Fibroblast of skin of right biceps (primary cell): ENCODE measurements around the gene GBF1.

Experiments used
- DNase-seq: peaks from one replicate; pipeline ENCODE4 v3.0.0-alpha.2; 2013

GBF1 gene

DNA sequence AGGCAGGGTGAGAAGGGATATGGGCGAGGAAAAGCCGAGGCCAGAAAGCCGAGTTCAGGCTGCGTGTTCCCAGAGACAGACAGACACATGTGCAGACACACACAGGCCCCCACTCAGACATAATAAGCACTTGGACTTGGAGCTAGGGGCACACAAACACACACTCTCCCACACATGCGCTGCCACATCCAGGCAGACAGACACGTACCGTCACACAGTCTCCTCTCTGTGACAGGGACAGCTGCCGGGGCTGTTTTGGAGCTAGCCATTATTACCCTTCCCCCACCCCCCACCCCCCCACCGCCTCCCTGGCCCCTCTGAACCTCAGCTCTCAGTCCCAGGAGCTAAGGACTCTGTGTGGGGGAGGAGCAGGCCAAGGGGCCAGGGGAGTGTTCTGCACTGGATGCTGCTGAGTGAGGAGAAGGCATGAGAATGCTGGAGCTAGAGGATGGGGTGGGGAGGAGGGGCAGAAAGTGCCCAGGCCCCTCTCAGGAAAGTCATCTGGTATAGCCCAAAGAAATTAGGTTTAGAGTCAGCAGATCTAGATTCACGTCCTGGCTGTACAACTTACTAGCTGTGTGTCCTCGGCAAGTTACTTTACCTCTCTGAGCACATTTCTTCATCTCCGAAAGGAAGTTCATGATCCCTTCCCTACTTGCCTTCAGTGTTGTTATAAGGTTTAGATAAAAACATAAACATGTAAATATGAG, 10.3 kb upstream of the GBF1 start:
- DNase-seq, result no peak

DNA sequence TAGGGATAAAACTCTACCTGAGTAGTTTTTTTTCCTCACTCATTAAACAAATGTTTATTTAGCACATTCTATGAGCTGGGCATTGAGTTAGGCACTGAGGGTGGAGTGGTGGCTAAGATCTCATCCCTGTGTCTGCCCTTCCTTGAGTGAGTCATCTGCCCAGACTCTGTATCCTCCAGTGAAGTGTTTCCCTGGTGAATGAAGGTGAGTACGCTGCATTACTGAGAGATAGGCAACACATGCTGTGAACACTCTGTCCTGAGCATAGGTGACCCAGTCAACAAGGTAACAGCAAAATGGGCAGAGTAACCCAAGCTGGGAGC, 9.8 kb upstream of the GBF1 start:
- no peak for DNase-seq

DNA sequence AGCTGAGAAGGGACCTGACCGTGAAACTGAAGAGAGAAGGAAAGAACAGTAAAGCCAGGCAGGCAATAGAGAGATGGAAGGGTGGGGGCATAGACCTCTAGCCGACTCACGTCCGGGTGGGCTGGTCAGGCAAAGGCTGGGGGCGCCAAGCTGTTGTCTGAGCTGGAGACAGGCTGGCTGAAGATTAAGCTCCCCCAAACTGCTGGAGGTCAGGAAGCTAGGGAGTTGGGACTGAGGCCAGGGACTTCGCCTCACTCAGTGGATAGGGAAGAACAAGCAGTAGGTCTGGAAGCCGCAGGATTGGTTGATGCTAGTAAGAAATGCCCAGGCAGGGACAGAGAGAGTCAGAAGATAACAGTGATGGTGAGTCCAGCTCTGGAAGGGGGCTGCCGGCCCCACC, 9.3 kb upstream of the GBF1 start:
- DNase-seq, result no peak

DNA sequence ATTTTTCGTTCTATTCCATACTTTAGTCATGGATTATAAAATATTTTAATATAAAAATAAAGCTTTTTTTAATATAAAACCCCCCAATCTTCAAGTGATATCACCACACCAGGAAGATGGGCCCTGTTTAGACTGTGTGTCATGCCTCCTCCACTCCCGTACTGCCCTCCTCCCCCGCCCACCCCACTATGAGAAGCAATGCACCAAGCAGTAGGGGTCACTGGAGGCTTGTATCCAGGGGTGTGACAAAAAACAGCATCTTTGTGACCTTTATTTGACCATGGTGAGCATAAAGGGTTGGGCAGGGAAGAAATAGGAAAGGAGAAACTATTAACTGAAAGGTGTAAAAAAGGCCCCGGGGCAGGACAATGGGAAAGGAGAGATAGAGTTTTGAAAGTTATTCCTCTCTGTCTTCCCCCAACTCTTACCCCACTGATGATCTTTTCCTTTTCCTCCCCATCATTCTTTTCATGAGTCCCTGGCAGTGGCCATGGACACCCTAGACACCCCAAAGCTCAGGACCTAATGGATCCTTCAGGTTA, 7.5 kb upstream of the GBF1 start:
- DNase-seq, result no peak

GRCh38 chr10:102240467-102241031, 4.8 kb upstream of the GBF1 start:
- DNase-seq, result no peak

DNA sequence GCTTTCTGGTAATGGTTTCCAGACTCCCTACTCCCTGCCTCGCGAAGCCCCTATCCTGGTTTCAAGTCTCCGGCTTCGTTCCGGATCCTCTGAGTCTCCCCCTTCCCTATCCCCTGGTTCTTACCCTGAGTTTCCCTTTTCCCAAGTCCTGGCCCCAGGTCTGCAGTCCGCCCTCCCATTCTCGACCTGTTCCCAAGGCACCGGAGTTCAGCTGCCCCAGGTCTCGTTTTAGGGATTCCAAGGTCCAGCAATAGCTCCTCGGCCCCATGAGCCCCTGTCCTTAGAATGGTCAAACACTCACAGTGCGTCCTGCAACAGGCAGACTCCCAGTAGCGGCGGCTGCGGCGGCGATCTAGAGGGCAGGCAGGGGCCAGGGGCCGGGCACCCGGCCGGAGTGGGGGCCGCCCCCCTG, 4.3 kb upstream of the GBF1 start:
- no peak for DNase-seq

DNA sequence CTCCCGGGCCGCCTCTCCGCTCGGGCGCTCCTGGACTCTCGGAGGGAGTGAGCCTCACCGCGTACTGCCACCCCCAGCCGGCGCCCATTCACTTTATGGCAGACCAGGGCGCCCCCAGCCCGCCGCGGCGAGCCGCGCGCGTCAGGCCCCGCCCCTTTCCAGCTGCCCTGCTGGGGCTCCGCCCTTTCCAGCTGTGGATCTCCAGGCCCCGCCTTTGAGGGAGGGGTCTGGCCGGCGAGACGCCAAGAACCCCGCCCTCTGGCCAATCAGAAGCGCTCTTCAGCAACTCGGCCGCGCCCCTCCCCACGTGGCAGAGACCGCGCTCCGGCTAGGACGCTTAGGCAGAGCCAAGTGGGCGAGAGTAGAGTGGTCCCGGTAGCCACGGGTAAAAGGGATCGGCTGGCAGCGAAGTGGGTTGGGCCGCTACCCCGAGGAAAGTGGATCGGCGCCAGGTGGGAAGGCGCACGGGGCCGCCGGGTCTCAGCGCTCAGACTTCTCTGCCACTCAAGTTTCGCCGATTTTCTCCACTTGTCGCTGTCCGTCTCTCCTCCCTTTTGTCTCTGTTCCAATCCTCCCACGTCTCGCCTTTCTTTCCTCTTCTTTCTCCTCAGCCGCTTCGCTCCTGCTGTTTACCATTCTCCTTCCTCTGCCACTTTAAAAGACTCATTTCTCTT, 3.8 kb upstream of the GBF1 start, which contains the start of gene PITX3:
Gene PITX3, minus strand, starts transcription at position 69 of the 674 bp plus-strand sequence. CDS start 9,432 bp downstream, outside the sequence.
- DNase-seq, result peak; percentile 88

- DNase-seq, result no peak
Observed at GRCh38 chr10:102242118-102242485, 3.2 kb upstream of the GBF1 start.

DNA sequence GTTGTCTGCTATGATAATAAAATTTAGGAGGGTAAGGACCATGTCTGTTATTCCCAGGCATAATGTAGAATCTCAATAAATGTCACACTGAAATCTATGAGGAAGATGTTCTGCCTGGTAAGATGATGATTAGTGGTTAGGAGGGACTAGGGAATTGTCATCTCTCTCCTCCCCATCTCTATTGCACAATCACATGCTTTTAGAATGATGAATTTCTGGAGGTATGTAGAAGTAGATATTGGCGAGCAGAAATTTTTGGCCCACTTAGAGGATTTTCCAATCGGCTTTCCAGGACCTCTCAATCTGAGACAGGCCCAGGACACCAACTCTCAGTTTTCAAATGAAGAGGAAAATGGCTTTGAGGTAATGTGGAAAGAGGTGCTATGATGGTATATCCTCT, 2.0 kb upstream of the GBF1 start:
- peak; percentile 90 for DNase-seq

- no peak for DNase-seq
Observed at GRCh38 chr10:102245932-102246251, 560 bp downstream of the GBF1 start.

DNA sequence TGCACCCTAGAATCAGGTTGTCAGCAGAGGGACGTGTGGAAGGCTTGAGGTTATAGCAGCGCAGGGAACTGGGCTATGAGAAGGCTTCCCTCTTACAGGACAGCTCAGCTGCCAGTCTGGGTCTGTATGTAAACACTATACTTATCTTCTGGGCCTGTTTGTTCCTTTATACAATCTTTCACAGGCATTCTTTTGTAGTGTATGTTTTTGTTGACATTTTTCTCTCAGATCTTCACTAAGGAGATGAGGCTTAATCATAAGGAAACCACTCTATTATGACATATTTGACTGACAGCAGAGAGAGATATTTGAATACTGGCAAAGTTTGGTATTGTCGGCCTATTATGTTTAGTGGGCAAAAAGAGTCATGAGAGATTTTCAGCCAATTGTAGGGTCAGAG, 929 bp downstream of the GBF1 start:
- DNase-seq, result no peak

GRCh38 chr10:102247734-102248133, 2.4 kb downstream of the GBF1 start:
- DNase-seq, result no peak

DNA sequence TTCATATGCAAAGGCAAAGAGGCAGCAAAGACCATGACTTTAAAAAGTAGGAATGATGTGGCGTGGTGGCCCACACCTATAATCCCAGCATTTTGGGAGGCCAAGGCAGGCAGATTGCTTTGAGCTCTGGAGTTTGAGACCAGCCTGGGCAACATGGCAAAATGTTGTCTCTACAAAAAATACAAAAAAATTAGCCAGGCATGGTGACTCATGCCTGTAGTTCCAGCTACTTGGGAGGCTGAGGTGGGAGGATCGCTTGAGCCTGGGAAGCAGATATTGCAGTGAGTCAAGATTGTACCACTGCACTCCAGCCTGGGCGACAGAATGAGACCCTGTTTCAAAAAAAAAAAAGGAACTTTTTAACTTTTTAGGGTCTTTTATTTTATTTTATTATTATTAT, 7.2 kb downstream of the GBF1 start:
- peak; percentile 32 for DNase-seq

DNA sequence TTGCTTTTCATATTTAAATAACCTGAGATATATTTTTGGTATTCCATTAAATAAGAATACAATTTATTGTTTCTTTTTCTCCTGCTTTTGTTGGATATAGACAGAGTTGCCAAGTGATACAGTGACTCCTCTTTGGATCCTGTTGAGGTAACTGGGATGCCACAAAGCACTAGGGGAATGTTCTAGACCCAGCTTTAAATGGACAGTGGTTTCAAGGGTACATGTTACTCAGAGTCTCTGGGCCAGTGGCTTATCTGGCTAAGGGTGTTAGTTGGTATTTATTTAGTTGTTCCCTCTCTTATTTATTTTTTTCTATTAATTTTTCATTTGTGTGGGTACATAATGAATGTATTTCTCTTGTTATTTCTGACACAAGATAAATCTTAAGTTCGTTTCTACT, 9.1 kb downstream of the GBF1 start:
- DNase-seq, result no peak

- no peak for DNase-seq
Observed at GRCh38 chr10:102255404-102255803, 10.1 kb downstream of the GBF1 start.

DNA sequence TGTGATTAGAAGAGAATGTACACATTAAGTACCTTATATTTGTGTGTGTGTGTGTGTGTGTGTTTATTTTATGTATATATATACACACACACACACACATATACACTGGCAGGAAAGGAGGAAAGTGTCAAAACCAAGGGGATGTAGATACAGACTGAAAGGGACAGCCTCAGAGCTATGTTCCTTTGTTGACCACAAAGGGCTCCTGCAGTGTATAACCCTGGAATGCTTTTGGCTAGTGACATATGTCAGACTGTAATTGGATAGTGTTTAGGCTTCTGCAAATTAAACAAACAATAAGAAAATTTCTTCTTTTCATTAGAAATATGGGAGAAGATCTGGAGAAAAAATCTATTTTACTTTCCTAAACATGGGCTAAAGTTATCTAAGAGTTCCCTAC, 15.9 kb downstream of the GBF1 start:
- DNase-seq, result no peak

GRCh38 chr10:102261842-102262241, 16.5 kb downstream of the GBF1 start:
- no peak for DNase-seq

GRCh38 chr10:102262744-102263370, 17.5 kb downstream of the GBF1 start:
- no peak for DNase-seq

DNA sequence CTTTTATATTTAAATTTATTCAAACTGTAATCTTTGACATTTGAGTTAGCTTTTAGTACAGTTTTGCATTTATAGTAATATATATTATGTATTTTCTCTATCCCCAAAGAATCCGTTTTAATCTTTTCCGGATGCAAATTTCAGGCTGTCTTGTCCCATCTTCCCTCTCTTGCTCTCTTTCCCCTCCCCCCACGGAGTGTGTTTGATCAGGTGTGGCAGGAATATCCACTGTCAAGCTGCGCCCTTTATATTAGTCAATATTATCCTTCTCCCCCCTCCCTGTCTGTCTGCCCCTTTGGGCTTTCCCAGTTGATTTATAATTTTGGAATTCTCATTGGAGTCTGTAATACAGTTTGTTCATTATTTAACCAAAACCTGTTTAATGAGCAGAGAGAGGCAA, 19.0 kb downstream of the GBF1 start:
- no peak for DNase-seq

DNA sequence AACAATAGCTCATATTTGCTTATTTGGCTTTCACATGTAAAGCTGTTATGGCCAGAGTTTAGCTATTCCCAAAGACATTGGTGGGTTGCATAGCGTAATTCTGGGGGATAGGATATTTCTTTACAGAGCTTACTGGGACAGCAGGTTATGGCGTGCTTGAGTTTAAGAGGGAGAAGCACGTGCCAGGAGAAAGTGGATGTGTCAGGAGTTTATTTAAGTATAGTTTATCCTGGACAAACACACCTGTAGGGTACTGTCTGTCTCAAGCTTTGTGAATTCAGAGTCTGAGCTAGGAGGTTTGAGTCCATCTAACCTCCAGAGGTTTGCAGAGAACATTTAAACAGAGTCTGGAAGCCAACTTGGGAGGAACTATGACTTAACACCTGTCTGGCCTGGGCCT, 21.3 kb downstream of the GBF1 start:
- DNase-seq, result no peak

DNA sequence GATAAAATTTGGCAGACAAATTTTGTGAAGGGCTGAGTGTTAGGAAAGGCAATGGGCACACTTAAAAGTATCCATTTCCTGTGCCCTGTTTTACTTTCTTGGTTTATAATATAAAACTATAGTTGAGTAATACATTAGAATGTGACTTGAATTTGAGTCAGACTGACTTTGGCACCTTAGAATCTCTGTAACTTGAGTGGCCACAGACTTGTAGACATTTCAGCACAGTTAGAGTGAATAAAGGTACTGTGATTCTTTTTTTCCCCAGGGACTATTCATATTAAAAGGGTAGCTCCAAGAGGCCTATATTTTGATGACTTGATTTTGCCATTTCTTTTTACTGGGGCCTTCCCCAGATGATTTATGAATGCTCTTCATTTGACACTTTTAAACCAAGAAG, 22.4 kb downstream of the GBF1 start:
- DNase-seq, result peak; percentile 68

GRCh38 chr10:102268375-102268888, 23.1 kb downstream of the GBF1 start:
- peak; percentile 34 for DNase-seq

GRCh38 chr10:102269017-102269416, 23.7 kb downstream of the GBF1 start:
- DNase-seq, result no peak

DNA sequence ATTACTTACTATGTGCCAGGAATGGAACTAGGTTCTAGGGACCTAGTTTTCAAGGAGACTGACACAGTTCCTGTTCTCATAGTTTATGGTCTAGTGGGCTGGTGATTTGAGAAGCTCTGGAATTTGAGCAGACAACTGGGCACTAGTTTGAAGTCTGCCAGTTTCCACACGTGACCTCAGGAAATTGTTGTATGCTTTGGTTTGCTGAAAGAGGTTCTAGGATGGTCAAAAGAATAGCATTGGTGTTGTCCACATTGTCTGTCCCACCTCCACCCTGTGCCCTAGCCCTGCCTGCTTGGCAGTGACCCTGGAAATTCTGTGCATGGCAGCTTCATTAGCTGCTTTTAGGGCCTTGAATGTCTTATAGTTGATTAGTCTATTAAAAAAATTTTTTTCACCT, 28.7 kb downstream of the GBF1 start:
- DNase-seq, result no peak
